Hepatocyte (in vitro differentiated cells): Measurements from ENCODE around the gene IRF4.
A peak's percentile ranks its signal among the peaks of the same experiment; 100 is the strongest.

ENCODE experiments used
- EZH2 ChIP-seq: fragments of 200-600 bp; sonication (generic); IDR thresholded peaks from 2 replicates; pipeline ENCODE4 v1.6.1; 2016; ENCODE audit warnings: antibody characterized with exemption, mild to moderate bottlenecking, borderline replicate concordance
- EZH2phosphoT487 ChIP-seq: fragments of 200-600 bp; sonication (generic); IDR thresholded peaks from one replicate; pipeline ENCODE4 v1.6.1; 2018; ENCODE audit warnings: antibody characterized with exemption, mild to moderate bottlenecking, low read depth, moderate library complexity; ENCODE audit not compliant: unreplicated experiment, severe bottlenecking
- TF ChIP-seq, protein P1 (sequence below): fragments of 200-600 bp; sonication (generic); IDR thresholded peaks from 2 replicates; pipeline ENCODE4 v1.5.1; 2016; ENCODE audit warnings: antibody characterized with exemption, mild to moderate bottlenecking; ENCODE audit not compliant: poor library complexity

DNA sequence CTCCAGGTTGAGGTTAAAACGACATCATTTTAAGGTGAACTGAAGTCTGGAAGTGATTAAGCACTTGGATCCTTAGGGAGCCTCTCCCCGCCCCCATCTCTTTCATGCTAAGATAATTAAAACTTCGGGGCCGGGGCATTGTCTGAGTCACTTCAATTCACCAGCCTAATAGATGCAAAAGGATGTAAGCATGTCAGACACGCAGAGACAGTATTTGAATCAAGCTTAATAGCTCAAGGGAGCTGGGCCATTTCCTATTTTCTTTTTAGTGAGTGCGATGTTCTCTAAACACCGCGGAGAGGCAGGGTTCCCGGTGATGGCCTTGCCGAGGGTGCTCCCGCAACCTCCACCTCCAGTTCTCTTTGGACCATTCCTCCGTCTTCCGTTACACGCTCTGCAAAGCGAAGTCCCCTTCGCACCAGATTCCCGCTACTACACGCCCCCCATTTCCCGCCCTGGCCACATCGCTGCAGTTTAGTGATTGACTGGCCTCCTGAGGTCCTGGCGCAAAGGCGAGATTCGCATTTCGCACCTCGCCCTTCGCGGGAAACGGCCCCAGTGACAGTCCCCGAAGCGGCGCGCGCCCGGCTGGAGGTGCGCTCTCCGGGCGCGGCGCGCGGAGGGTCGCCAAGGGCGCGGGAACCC lies 516 bp upstream of the IRF4 start:
- TF ChIP-seq, protein P1, sequence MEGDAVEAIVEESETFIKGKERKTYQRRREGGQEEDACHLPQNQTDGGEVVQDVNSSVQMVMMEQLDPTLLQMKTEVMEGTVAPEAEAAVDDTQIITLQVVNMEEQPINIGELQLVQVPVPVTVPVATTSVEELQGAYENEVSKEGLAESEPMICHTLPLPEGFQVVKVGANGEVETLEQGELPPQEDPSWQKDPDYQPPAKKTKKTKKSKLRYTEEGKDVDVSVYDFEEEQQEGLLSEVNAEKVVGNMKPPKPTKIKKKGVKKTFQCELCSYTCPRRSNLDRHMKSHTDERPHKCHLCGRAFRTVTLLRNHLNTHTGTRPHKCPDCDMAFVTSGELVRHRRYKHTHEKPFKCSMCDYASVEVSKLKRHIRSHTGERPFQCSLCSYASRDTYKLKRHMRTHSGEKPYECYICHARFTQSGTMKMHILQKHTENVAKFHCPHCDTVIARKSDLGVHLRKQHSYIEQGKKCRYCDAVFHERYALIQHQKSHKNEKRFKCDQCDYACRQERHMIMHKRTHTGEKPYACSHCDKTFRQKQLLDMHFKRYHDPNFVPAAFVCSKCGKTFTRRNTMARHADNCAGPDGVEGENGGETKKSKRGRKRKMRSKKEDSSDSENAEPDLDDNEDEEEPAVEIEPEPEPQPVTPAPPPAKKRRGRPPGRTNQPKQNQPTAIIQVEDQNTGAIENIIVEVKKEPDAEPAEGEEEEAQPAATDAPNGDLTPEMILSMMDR: no peak
- peak; percentile 32 for TF ChIP-seq EZH2phosphoT487
- peak; percentile 57 for TF ChIP-seq EZH2
